GM20000 (cell line): ENCODE results near the gene CNTLN.

Experiments used
- DNase-seq: peaks from one replicate; pipeline ENCODE4 v3.0.0; 2012; ENCODE audit warnings: low spot score
- TF ChIP-seq, protein P1 (sequence below): IDR thresholded peaks from 2 replicates; pipeline ENCODE4 v1.5.1; 2012; ENCODE audit warnings: mild to moderate bottlenecking, control low read depth; ENCODE audit errors: extremely low read depth, missing control alignments

CNTLN gene, protein sequence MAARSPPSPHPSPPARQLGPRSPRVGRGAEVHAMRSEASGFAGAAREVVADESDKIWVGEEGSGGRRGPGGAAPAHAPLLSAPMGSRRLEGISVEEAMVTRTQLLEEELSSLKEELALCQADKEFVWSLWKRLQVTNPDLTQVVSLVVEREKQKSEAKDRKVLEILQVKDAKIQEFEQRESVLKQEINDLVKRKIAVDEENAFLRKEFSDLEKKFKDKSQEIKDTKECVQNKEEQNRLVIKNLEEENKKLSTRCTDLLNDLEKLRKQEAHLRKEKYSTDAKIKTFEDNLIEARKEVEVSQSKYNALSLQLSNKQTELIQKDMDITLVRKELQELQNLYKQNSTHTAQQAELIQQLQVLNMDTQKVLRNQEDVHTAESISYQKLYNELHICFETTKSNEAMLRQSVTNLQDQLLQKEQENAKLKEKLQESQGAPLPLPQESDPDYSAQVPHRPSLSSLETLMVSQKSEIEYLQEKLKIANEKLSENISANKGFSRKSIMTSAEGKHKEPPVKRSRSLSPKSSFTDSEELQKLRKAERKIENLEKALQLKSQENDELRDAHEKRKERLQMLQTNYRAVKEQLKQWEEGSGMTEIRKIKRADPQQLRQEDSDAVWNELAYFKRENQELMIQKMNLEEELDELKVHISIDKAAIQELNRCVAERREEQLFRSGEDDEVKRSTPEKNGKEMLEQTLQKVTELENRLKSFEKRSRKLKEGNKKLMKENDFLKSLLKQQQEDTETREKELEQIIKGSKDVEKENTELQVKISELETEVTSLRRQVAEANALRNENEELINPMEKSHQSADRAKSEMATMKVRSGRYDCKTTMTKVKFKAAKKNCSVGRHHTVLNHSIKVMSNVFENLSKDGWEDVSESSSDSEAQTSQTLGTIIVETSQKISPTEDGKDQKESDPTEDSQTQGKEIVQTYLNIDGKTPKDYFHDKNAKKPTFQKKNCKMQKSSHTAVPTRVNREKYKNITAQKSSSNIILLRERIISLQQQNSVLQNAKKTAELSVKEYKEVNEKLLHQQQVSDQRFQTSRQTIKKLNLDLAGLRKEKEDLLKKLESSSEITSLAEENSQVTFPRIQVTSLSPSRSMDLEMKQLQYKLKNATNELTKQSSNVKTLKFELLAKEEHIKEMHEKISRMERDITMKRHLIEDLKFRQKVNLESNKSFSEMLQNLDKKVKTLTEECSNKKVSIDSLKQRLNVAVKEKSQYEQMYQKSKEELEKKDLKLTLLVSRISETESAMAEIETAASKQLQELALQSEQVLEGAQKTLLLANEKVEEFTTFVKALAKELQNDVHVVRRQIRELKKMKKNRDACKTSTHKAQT (N-terminal part only)

DNA sequence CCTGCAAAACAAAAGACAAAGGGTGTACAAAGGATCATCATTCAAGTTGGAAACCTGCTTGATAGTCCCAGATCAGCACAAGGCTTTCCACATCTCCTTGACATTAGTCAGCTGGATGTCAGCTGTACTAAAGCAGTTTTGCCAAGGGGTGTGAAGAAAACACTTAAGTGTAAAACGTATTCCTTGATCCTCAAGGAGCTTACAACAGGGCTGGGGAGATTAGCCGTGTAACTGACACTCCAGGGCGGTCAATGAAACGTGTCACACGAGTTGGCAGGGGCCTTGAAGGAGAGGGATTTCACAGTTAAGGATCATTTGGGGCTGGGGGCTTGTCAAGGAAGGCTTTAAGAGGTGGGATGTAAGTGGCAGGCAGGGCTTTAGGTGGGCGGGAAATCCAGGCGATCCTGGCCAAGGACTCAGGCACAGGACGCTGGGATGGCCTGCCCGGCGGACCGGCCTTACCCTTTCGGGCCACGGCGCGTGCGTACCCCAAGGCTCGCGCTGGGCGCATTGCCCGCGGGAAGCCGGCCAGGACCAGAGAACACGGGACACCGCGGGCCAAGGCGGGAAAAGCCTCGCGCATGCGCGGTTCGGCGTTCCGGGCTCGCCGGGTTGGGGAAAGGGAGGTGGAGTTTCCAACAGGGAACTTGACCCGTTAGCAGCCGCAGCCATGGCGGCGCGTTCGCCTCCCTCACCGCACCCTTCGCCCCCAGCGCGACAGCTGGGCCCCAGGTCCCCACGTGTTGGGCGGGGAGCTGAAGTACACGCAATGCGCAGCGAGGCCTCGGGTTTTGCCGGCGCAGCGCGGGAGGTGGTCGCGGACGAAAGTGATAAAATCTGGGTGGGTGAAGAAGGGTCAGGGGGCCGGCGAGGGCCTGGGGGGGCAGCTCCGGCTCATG lies at the start of gene CNTLN:
CNTLN (plus strand) TSS at position 645 of the 899 bp plus-strand sequence; CDS start at position 671, 26 bp downstream.
- TF ChIP-seq, protein P1, sequence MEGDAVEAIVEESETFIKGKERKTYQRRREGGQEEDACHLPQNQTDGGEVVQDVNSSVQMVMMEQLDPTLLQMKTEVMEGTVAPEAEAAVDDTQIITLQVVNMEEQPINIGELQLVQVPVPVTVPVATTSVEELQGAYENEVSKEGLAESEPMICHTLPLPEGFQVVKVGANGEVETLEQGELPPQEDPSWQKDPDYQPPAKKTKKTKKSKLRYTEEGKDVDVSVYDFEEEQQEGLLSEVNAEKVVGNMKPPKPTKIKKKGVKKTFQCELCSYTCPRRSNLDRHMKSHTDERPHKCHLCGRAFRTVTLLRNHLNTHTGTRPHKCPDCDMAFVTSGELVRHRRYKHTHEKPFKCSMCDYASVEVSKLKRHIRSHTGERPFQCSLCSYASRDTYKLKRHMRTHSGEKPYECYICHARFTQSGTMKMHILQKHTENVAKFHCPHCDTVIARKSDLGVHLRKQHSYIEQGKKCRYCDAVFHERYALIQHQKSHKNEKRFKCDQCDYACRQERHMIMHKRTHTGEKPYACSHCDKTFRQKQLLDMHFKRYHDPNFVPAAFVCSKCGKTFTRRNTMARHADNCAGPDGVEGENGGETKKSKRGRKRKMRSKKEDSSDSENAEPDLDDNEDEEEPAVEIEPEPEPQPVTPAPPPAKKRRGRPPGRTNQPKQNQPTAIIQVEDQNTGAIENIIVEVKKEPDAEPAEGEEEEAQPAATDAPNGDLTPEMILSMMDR: no peak
- peak; percentile 89 for DNase-seq

GRCh38 chr9:17088566-17088965 lies 46.3 kb upstream of the CNTLN start:
- no peak for DNase-seq
- TF ChIP-seq, protein P1: no peak

GRCh38 chr9:17090041-17090440 lies 44.8 kb upstream of the CNTLN start:
- DNase-seq: no peak
- TF ChIP-seq, protein P1: no peak

GRCh38 chr9:17116400-17116837 lies 18.4 kb upstream of the CNTLN start:
- TF ChIP-seq, protein P1: peak; percentile 20
- DNase-seq: peak; percentile 33

DNA sequence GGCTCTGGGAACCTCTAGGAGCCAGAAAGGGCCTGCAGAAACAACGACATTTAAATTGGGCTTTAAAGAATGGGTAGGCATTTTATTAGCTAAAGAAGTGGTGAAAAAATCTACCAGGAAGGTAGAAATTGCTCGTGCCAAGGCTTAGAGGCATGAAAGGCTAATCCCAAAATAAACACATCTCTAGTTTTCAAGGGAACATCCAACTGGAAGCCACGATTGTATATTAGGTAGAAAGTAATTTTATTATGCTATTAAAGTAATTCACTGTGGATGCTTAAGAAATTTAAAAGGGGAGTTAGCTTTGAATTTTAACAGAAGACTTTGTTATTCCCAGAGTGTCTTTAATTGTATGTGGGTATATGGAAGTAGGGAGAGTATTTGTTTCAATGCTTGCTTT lies 17.5 kb upstream of the CNTLN start:
- DNase-seq: no peak
- TF ChIP-seq, protein P1: no peak

DNA sequence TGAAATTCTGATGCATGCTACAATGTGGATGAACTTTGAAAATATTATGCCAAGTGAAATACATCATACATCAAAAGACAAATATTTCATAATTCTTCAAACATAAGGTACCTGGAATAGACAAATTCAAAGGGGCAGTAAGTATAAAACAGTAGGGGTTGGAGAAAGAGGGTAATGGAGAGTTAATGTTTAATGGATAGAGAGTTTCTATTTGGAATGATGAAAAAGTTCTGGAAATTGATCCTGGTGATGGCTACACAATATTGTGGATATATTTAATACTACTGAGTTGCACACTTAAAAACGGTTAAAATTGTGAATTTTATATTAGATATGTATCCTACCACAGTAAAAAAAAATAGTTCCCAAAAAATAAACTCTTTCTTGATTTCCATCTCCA lies 14.6 kb upstream of the CNTLN start:
- no peak for DNase-seq

More for the DNA sequence above, 14.6 kb upstream of the CNTLN start:
- TF ChIP-seq, protein P1: no peak
